DMS 273 (cell line): ENCODE data around the gene CA11.

Experiments used
- DNase-seq: peaks from one replicate; lab custom pipeline; 2025; ENCODE audit not compliant: unreplicated experiment; lab: John Stamatoyannopoulos, UW

CA11 gene

GRCh38 chr19:48588670-48589401 lies 57.2 kb downstream of the CA11 start:
- peak; percentile 95 for DNase-seq
